ENCODE data around the gene DRD4.
A peak's percentile ranks its signal among the peaks of the same experiment; 100 is the strongest.

Gene DRD4

DNA sequence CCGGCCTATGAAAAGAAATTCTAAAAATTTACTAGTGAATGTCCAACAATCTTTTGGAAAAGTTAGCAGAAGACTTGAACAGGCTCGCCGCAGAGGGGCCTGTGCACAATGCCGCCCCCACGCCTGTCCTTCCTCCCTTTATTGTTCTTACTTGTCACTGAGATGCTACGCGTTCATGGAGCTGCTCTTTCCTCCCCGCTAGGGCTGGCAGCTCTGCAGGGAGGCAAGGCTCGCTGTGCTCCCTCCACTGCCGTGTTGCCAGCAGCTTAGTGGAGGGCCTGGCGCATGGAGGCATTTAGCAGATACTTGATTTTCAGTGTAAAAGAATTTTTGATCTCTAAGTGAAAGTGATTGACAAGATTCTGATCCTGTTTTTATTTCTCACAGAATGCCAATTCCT, 46.1 kb upstream of the DRD4 start:
- WGBS (ENCODE audit: extremely low coverage, insufficient coverage, insufficient read length), result no CpG with 5 or more reads among the region's 11 CpGs
- H3K18ac ChIP-seq (ENCODE audit: low read length), result no peak overlapping the region
- H3K9ac ChIP-seq (ENCODE audit: low read length), result no peak overlapping the region
- H4K12ac ChIP-seq (ENCODE audit: low read depth, low read length), result no peak overlapping the region
- H3K79me2 ChIP-seq (ENCODE audit: control insufficient read depth, insufficient read depth, low read length, poor library complexity), result no peaks in the 10 kb centered on the region
- H3K36me3 ChIP-seq (ENCODE audit: control insufficient read depth in 1 of 2, insufficient read depth in 2 of 2, low read length in 2 of 2), result peaks cover 74 to 79% of the 10 kb centered on the region in 2 experiments
- no peaks in the 10 kb centered on the region for H3K27me3 ChIP-seq (ENCODE audit: insufficient read depth, low read length)
- no peak overlapping the region for H2AFZ ChIP-seq (ENCODE audit: insufficient read depth, low read length, poor library complexity)
- no peaks in the 10 kb centered on the region for H3K79me1 ChIP-seq (ENCODE audit: low read length)
- H3K23ac ChIP-seq (ENCODE audit: low read length), result no peak overlapping the region
- no peak overlapping the region for H3K4me2 ChIP-seq (ENCODE audit: low read length)
- H3K4ac ChIP-seq (ENCODE audit: low read depth, low read length), result no peak overlapping the region
- H2BK120ac ChIP-seq (ENCODE audit: insufficient read depth, low read length, poor library complexity), result no peak overlapping the region
- H3K9me3 ChIP-seq (ENCODE audit: insufficient read depth, low read depth, low read length), result peaks cover 2% of the 10 kb centered on the region
- no peak overlapping the region for H4K8ac ChIP-seq (ENCODE audit: low read depth, low read length)
- no peak overlapping the region for H3K4me3 ChIP-seq (ENCODE audit: low read depth, low read length)
- H3K4me1 ChIP-seq (ENCODE audit: control insufficient read depth in 1 of 2, insufficient read depth in 2 of 2, low read length in 2 of 2), result peaks cover 7 to 13% of the 10 kb centered on the region in 2 experiments
- DNase-seq, result no peak
- no peak overlapping the region for H2BK5ac ChIP-seq (ENCODE audit: low read depth, low read length, poor library complexity)
- H3K14ac ChIP-seq (ENCODE audit: low read length), result no peak overlapping the region
- H3K27ac ChIP-seq (ENCODE audit: low read depth, low read length), result no peak overlapping the region
- H2AK5ac ChIP-seq (ENCODE audit: low read length), result no peak overlapping the region
- no peak overlapping the region for H4K91ac ChIP-seq (ENCODE audit: low read depth, low read length)
- H2BK12ac ChIP-seq (ENCODE audit: low read length), result no peak overlapping the region

DNA sequence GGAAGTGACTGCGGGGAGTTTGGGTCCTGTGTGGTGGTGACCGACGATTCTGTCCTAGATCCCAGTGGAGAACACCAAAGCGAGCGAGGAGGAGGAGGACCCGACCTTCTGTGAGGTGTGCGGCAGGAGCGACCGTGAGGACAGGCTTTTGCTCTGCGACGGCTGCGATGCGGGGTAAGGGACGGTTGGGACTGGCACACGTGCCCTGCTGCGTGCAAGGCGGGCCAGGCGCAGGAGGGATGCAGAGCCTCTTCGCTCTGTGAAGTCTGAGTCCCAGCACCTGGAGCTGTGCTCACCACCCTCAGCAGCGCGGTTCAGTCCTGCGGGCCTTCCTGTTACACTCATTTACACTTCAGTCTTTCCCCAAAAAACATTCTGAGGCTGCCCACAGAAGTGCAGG, 44.6 kb upstream of the DRD4 start:
- H3K4me2 ChIP-seq (ENCODE audit: low read length), result no peak overlapping the region
- H2AK5ac ChIP-seq (ENCODE audit: low read length), result no peak overlapping the region
- H2AFZ ChIP-seq (ENCODE audit: insufficient read depth, low read length, poor library complexity), result no peak overlapping the region
- no peak overlapping the region for H4K12ac ChIP-seq (ENCODE audit: low read depth, low read length)
- no peak overlapping the region for H3K14ac ChIP-seq (ENCODE audit: low read length)
- peaks cover 74 to 78% of the 10 kb centered on the region in 2 experiments for H3K36me3 ChIP-seq (ENCODE audit: control insufficient read depth in 1 of 2, insufficient read depth in 2 of 2, low read length in 2 of 2)
- no peak overlapping the region for H3K23ac ChIP-seq (ENCODE audit: low read length)
- H3K79me2 ChIP-seq (ENCODE audit: control insufficient read depth, insufficient read depth, low read length, poor library complexity), result no peaks in the 10 kb centered on the region
- H2BK120ac ChIP-seq (ENCODE audit: insufficient read depth, low read length, poor library complexity), result no peak overlapping the region
- no peak overlapping the region for H3K27ac ChIP-seq (ENCODE audit: low read depth, low read length)
- H3K27me3 ChIP-seq (ENCODE audit: insufficient read depth, low read length), result no peaks in the 10 kb centered on the region
- no peaks in the 10 kb centered on the region for H3K79me1 ChIP-seq (ENCODE audit: low read length)
- DNase-seq, result no peak
- H3K4ac ChIP-seq (ENCODE audit: low read depth, low read length), result no peak overlapping the region
- no peak overlapping the region for H4K8ac ChIP-seq (ENCODE audit: low read depth, low read length)
- H3K4me1 ChIP-seq (ENCODE audit: control insufficient read depth in 1 of 2, insufficient read depth in 2 of 2, low read length in 2 of 2), result peaks cover 1 to 5% of the 10 kb centered on the region in 2 experiments
- H2BK12ac ChIP-seq (ENCODE audit: low read length), result no peak overlapping the region
- peaks cover 4% of the 10 kb centered on the region for H3K9me3 ChIP-seq (ENCODE audit: insufficient read depth, low read depth, low read length)
- no peak overlapping the region for H2BK5ac ChIP-seq (ENCODE audit: low read depth, low read length, poor library complexity)
- peak overlapping the region; percentile 21 for H3K18ac ChIP-seq (ENCODE audit: low read length)
- H4K91ac ChIP-seq (ENCODE audit: low read depth, low read length), result no peak overlapping the region
- H3K9ac ChIP-seq (ENCODE audit: low read length), result no peak overlapping the region
- H3K4me3 ChIP-seq (ENCODE audit: low read depth, low read length), result no peak overlapping the region
- WGBS (ENCODE audit: extremely low coverage, insufficient coverage, insufficient read length), result no CpG with 5 or more reads among the region's 22 CpGs

DNA sequence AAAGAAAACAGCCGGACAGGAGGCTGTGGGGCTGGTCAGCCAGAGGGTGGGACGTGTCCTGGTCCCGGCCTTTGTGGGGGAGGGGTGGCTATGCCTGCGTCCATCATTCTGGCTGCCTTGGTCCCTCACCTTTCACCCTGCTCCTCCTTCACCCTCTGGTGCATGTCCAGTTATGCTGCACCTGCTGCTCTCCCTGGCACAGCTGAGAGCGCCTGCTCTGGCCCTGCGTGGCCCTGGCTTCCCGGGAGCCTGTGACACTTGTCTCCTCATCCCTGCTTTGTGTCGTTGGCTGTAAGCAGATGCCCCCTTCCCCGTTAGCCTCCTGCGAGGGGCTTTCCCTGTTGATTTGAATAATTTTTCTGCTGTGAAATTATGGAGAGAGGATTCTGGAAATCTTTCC, 44.2 kb upstream of the DRD4 start:
- no CpG with 5 or more reads among the region's 10 CpGs for WGBS (ENCODE audit: extremely low coverage, insufficient coverage, insufficient read length)
- Histone ChIP-seq H3K4me2 (ENCODE audit: low read length) (no peak overlapping the region), H3K23ac (ENCODE audit: low read length) (no peak overlapping the region), H2BK12ac (ENCODE audit: low read length) (no peak overlapping the region), H3K9me3 (ENCODE audit: insufficient read depth, low read depth, low read length) (peaks cover 4% of the 10 kb centered on the region), H4K91ac (ENCODE audit: low read depth, low read length) (no peak overlapping the region), H3K4me3 (ENCODE audit: low read depth, low read length) (no peak overlapping the region), H3K4ac (ENCODE audit: low read depth, low read length) (no peak overlapping the region), H3K36me3 (ENCODE audit: control insufficient read depth in 1 of 2, insufficient read depth in 2 of 2, low read length in 2 of 2) (peaks cover 77 to 80% of the 10 kb centered on the region in 2 experiments), H2BK5ac (ENCODE audit: low read depth, low read length, poor library complexity) (no peak overlapping the region), H3K9ac (ENCODE audit: low read length) (no peak overlapping the region), H2AFZ (ENCODE audit: insufficient read depth, low read length, poor library complexity) (no peak overlapping the region), H3K79me1 (ENCODE audit: low read length) (no peaks in the 10 kb centered on the region), H3K27ac (ENCODE audit: low read depth, low read length) (no peak overlapping the region), H3K79me2 (ENCODE audit: control insufficient read depth, insufficient read depth, low read length, poor library complexity) (no peaks in the 10 kb centered on the region), H3K27me3 (ENCODE audit: insufficient read depth, low read length) (no peaks in the 10 kb centered on the region), H2BK120ac (ENCODE audit: insufficient read depth, low read length, poor library complexity) (no peak overlapping the region), H3K14ac (ENCODE audit: low read length) (no peak overlapping the region), H4K8ac (ENCODE audit: low read depth, low read length) (no peak overlapping the region), H2AK5ac (ENCODE audit: low read length) (no peak overlapping the region), H3K4me1 (ENCODE audit: control insufficient read depth in 1 of 2, insufficient read depth in 2 of 2, low read length in 2 of 2) (peaks cover 0 to 2% of the 10 kb centered on the region in 2 experiments), H4K12ac (ENCODE audit: low read depth, low read length) (no peak overlapping the region), H3K18ac (ENCODE audit: low read length) (no peak overlapping the region)
- DNase-seq, result no peak

DNA sequence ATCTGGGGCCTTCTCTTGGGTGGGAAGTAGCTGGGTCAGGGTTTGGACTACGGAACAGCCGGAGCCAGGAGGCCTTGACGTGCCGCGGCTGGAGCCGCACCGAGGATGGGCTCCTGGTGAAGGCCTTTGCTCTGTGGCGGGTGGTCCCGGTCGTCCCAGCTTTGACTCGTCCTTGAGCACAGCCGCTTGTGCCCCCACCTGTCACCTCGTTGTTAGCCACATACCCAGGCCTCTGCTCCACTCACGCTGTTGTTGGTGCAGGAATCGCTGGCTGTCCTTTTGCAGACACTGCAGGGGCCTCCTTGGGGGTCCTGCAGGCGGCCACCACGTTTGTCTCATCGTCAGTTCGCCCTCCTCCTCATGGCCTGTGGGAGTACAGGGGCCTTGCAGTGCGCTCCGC, 43.7 kb upstream of the DRD4 start:
- Histone ChIP-seq H3K36me3 (ENCODE audit: control insufficient read depth in 1 of 2, insufficient read depth in 2 of 2, low read length in 2 of 2) (peaks cover 79 to 82% of the 10 kb centered on the region in 2 experiments), H2AFZ (ENCODE audit: insufficient read depth, low read length, poor library complexity) (no peak overlapping the region), H4K12ac (ENCODE audit: low read depth, low read length) (no peak overlapping the region), H3K14ac (ENCODE audit: low read length) (no peak overlapping the region), H2BK120ac (ENCODE audit: insufficient read depth, low read length, poor library complexity) (no peak overlapping the region), H3K27ac (ENCODE audit: low read depth, low read length) (no peak overlapping the region), H4K8ac (ENCODE audit: low read depth, low read length) (no peak overlapping the region), H3K4me3 (ENCODE audit: low read depth, low read length) (no peak overlapping the region), H3K4me1 (ENCODE audit: control insufficient read depth in 1 of 2, insufficient read depth in 2 of 2, low read length in 2 of 2) (no peaks in the 10 kb centered on the region), H3K79me1 (ENCODE audit: low read length) (no peaks in the 10 kb centered on the region), H3K18ac (ENCODE audit: low read length) (no peak overlapping the region), H2BK12ac (ENCODE audit: low read length) (no peak overlapping the region), H3K4me2 (ENCODE audit: low read length) (no peak overlapping the region), H3K9ac (ENCODE audit: low read length) (no peak overlapping the region), H2BK5ac (ENCODE audit: low read depth, low read length, poor library complexity) (no peak overlapping the region), H2AK5ac (ENCODE audit: low read length) (no peak overlapping the region), H3K27me3 (ENCODE audit: insufficient read depth, low read length) (no peaks in the 10 kb centered on the region), H3K4ac (ENCODE audit: low read depth, low read length) (no peak overlapping the region), H3K9me3 (ENCODE audit: insufficient read depth, low read depth, low read length) (peaks cover 4% of the 10 kb centered on the region), H3K79me2 (ENCODE audit: control insufficient read depth, insufficient read depth, low read length, poor library complexity) (no peaks in the 10 kb centered on the region), H3K23ac (ENCODE audit: low read length) (no peak overlapping the region), H4K91ac (ENCODE audit: low read depth, low read length) (no peak overlapping the region)
- WGBS (ENCODE audit: extremely low coverage, insufficient coverage, insufficient read length), result no CpG with 5 or more reads among the region's 21 CpGs
- DNase-seq, result no peak
